Mammary epithelial cell (primary cell): ENCODE measurements around the gene GJA3.

Experiments used
- EZH2 ChIP-seq: IDR thresholded peaks from 2 replicates; pipeline ENCODE4 v1.6.1; 2012; ENCODE audit warnings: low read length, inconsistent platforms, borderline replicate concordance
- TF ChIP-seq, protein P1 (sequence below), 2 donors: IDR thresholded peaks in 1 of 2; conservative IDR thresholded peaks in 1 of 2; 2 replicates each; pipeline ENCODE4 v1.5.1; 2011 to 2012; ENCODE audit warnings: inconsistent platforms in 2 of 2, low read length in 2 of 2, mild to moderate bottlenecking in 2 of 2, control low read depth in 1 of 2, low read depth in 1 of 2; ENCODE audit not compliant: insufficient read depth in 1 of 2; ENCODE audit errors: extremely low read depth in 1 of 2

DNA sequence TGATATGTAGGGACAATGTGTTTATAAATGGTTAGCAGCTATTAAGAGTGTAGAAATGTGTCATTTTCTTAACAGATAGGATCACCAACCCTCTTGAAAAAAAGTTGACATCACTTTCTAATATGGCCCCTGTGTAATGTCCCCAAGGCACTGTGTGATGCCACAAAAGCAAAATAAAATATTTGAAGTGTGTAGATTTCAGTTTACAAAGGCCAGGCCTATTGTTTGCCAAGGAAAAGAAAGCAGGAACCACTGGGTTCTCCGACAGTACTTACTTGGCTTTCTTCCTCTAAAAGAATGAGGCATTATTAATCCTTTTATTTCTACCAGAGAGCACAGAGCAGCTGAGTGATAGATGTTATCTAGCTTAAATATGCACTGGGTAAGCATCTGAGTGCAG, 10.5 kb upstream of the GJA3 start:
- TF ChIP-seq EZH2, result no peak
- TF ChIP-seq, protein P1, sequence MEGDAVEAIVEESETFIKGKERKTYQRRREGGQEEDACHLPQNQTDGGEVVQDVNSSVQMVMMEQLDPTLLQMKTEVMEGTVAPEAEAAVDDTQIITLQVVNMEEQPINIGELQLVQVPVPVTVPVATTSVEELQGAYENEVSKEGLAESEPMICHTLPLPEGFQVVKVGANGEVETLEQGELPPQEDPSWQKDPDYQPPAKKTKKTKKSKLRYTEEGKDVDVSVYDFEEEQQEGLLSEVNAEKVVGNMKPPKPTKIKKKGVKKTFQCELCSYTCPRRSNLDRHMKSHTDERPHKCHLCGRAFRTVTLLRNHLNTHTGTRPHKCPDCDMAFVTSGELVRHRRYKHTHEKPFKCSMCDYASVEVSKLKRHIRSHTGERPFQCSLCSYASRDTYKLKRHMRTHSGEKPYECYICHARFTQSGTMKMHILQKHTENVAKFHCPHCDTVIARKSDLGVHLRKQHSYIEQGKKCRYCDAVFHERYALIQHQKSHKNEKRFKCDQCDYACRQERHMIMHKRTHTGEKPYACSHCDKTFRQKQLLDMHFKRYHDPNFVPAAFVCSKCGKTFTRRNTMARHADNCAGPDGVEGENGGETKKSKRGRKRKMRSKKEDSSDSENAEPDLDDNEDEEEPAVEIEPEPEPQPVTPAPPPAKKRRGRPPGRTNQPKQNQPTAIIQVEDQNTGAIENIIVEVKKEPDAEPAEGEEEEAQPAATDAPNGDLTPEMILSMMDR (conservative IDR thresholded peaks at IDR 0.05 in 1 of 2, IDR thresholded peaks at IDR 0.05 in 1 of 2; ENCODE audit: extremely low read depth in 1 of 2, insufficient read depth in 1 of 2, low read depth in 1 of 2, low read length in 2 of 2), result no peak
